Endothelial cell (in vitro differentiated cells): Measurements from ENCODE around the gene GTF2B. TPM values are rescaled to one million over a fixed set of nuclear protein-coding genes. Genes with fewer than 3 reads are reported as not detected.
"Not testable (repeated sequence)": the region's sequence is repeated elsewhere in the genome, so short reads cannot be mapped to it uniquely, and the experiment has no call there.

Experiments
- DNase-seq: peaks from one replicate; pipeline ENCODE4 v3.0.0; 2021; ENCODE audit warnings: low spot score
- H3K27ac Mint-ChIP-seq: one replicate; pipeline ENCODE4 v1.8.0; 2021; ENCODE audit warnings: mixed read lengths, inconsistent platforms; ENCODE audit not compliant: unreplicated experiment
- H3K27me3 Mint-ChIP-seq: one replicate; pipeline ENCODE4 v1.8.0; 2021; ENCODE audit warnings: mild to moderate bottlenecking, moderate library complexity, mixed read lengths, inconsistent platforms; ENCODE audit not compliant: unreplicated experiment
- H3K36me3 Mint-ChIP-seq: one replicate; pipeline ENCODE4 v1.8.0; 2021; ENCODE audit warnings: mild to moderate bottlenecking, low read depth, mixed read lengths, inconsistent platforms; ENCODE audit not compliant: unreplicated experiment
- H3K4me1 Mint-ChIP-seq: one replicate; pipeline ENCODE4 v1.8.0; 2021; ENCODE audit warnings: mild to moderate bottlenecking, mixed read lengths, inconsistent platforms; ENCODE audit not compliant: unreplicated experiment
- H3K4me3 Mint-ChIP-seq: one replicate; pipeline ENCODE4 v1.8.0; 2021; ENCODE audit warnings: mild to moderate bottlenecking, mixed read lengths, inconsistent platforms; ENCODE audit not compliant: unreplicated experiment
- H3K9me3 Mint-ChIP-seq: one replicate; pipeline ENCODE4 v1.8.0; 2021; ENCODE audit warnings: mixed read lengths, inconsistent platforms; ENCODE audit not compliant: unreplicated experiment
- CTCF ChIP-seq: fragments of 200-600 bp; sonication (generic); IDR thresholded peaks from one replicate; pipeline ENCODE4 v1.5.0; 2021; ENCODE audit warnings: antibody characterized with exemption; ENCODE audit not compliant: unreplicated experiment
- total RNA-seq: library from RNA; stranded (reverse); fragmentation: NEBNext Ultra II Directional; extraction: Animal tissue kit (Norgen Biotek cat#: 25700); gene quantifications from one replicate; pipeline ENCODE4 v1.2.1, GENCODE V29; 2021; ENCODE audit not compliant: unreplicated experiment

GTF2B gene
- total RNA-seq, 1 donor from 2014 or later: 25.6 TPM

GRCh38 chr1:88851303-88852063 is 39.9 kb downstream of the GTF2B start:
- H3K36me3 Mint-ChIP-seq: peaks cover 10% of the 10 kb centered on the region
- no peak for DNase-seq
- H3K9me3 Mint-ChIP-seq: no peaks in the 10 kb centered on the region
- H3K4me3 Mint-ChIP-seq: no peak overlapping the region
- no peak for TF ChIP-seq CTCF
- H3K27ac Mint-ChIP-seq: no peak overlapping the region
- no peaks in the 10 kb centered on the region for H3K27me3 Mint-ChIP-seq
- no peaks in the 10 kb centered on the region for H3K4me1 Mint-ChIP-seq

- no peak for TF ChIP-seq CTCF
- DNase-seq: no peak
- Mint-ChIP-seq H3K27me3 (no peaks in the 10 kb centered on the region), H3K4me3 (no peak overlapping the region), H3K4me1 (no peaks in the 10 kb centered on the region), H3K9me3 (no peaks in the 10 kb centered on the region), H3K27ac (no peak overlapping the region), H3K36me3 (peaks cover 4% of the 10 kb centered on the region)
These were observed 43.7 kb downstream of the GTF2B start for GRCh38 chr1:88847643-88848042.

GRCh38 chr1:88825721-88826120 is 65.6 kb downstream of the GTF2B start:
- H3K4me3 Mint-ChIP-seq: no peak overlapping the region
- no peaks in the 10 kb centered on the region for H3K9me3 Mint-ChIP-seq
- H3K36me3 Mint-ChIP-seq: peaks cover 18% of the 10 kb centered on the region
- no peak for DNase-seq
- H3K27me3 Mint-ChIP-seq: no peaks in the 10 kb centered on the region
- no peak overlapping the region for H3K27ac Mint-ChIP-seq
- no peaks in the 10 kb centered on the region for H3K4me1 Mint-ChIP-seq
- no peak for TF ChIP-seq CTCF

- not testable (repeated sequence) for H3K4me1 Mint-ChIP-seq, H3K9me3 Mint-ChIP-seq
- H3K36me3 Mint-ChIP-seq: peaks cover 34% of the 10 kb centered on the region
These were observed 71.7 kb downstream of the GTF2B start for GRCh38 chr1:88819642-88820041.

GRCh38 chr1:88813471-88813870 is 77.9 kb downstream of the GTF2B start:
- H3K36me3 Mint-ChIP-seq: peaks cover 23% of the 10 kb centered on the region
- no peak overlapping the region for H3K4me3 Mint-ChIP-seq
- H3K27me3 Mint-ChIP-seq: no peaks in the 10 kb centered on the region
- no peak for TF ChIP-seq CTCF
- no peaks in the 10 kb centered on the region for H3K9me3 Mint-ChIP-seq
- H3K4me1 Mint-ChIP-seq: no peaks in the 10 kb centered on the region
- no peak for DNase-seq
- no peak overlapping the region for H3K27ac Mint-ChIP-seq

More at GRCh38 chr1:88819642-88820041, 71.7 kb downstream of the GTF2B start:
- H3K4me3 Mint-ChIP-seq, H3K27ac Mint-ChIP-seq, DNase-seq, H3K27me3 Mint-ChIP-seq: not testable (repeated sequence)
